Right cardiac atrium (tissue), 5 donors: ENCODE results near the gene CACNG7. TPM values are rescaled to one million over a fixed set of nuclear protein-coding genes. Genes with fewer than 3 reads are reported as not detected.

Source experiments
- ATAC-seq, 2 donors: fragments of 200-7000 bp; cut with Tn5 transposase; one replicate each; pipeline versions ENCODE4 v1.8.0 to v1.9.1; 2020; ENCODE audit warnings: moderate library complexity in 2 of 2, mild to moderate bottlenecking in 1 of 2
- DNase-seq, 3 donors: peaks; one replicate each; pipeline ENCODE4 v3.0.0-alpha.2; 2020
- H3K27ac ChIP-seq: one replicate; pipeline ENCODE4 v1.5.1; 2013; ENCODE audit warnings: mild to moderate bottlenecking, low read length, control low read depth, moderate library complexity
- H3K27me3 ChIP-seq: one replicate; pipeline ENCODE4 v1.6.1; 2013; ENCODE audit not compliant: control insufficient read depth, insufficient read depth
- H3K4me1 ChIP-seq: one replicate; pipeline ENCODE4 v1.6.1; 2013; ENCODE audit warnings: low read length; ENCODE audit not compliant: control insufficient read depth, insufficient read depth
- H3K4me3 ChIP-seq: one replicate; pipeline ENCODE4 v1.5.1; 2013; ENCODE audit warnings: low read length, control low read depth
- H3K9me3 ChIP-seq: one replicate; pipeline ENCODE4 v1.6.1; 2013; ENCODE audit warnings: low read length; ENCODE audit not compliant: control insufficient read depth
- WGBS: extraction: QIAGEN DNeasy Blood & Tissue Kit; methylation state at CpG from one replicate; pipeline ENCODE4 v1.1.7; 2013; 5-methylcytosine and 5-hydroxymethylcytosine counted together
- intact Hi-C, 4 donors: fragments of 100-400 bp; cut with DNase I; formaldehyde crosslinking; loops; one replicate each; pipeline versions ENCODE4 v1.11.0 to v1.14.0; 2022 to 2023
- polyA plus RNA-seq: library from polyadenylated mRNA; stranded (reverse); fragments of 200-250 nt; gene quantifications from one replicate; pipeline ENCODE4 v1.2.3, GENCODE V29; 2013
- total RNA-seq, 4 donors: library from RNA; stranded (reverse); fragmentation: NEBNext Ultra II Directional; extraction: Animal tissue kit (Norgen Biotek cat#: 25700); gene quantifications; one replicate each; pipeline ENCODE4 v1.2.1, GENCODE V29; 2021
- donor health status: healthy with polysubstance abuse.
- donor health status: DM: no; HTN: yes; CAD: no.
- donor health status: DM: no; HTN: no; CAD: no.
- donor health status: DM: no; HTN: yes; CAD: no; lungs with severe emphysema.
- donor health status: DM: yes; HTN: yes; CAD: no.

The CACNG7 gene
- total and polyA plus RNA-seq, 5 donors = 0.05 TPM; not detected in 4

- WGBS = 36% methylated on average over 6 of the region's 6 CpGs
- intact Hi-C loops = no loop called here
- H3K27me3 ChIP-seq = no peaks in the 10 kb centered on the region
Measured at GRCh38 chr19:53880711-53881481, 28.2 kb upstream of the CACNG7 start.

GRCh38 chr19:53881482-53882390, 27.3 kb upstream of the CACNG7 start, which contains the start of gene PRKCG:
TSS of gene PRKCG (plus strand) at chr19:53882197. CDS start at chr19:53882495, 298 bp downstream.
- 2% methylated on average over 49 of the region's 49 CpGs for WGBS
- DNase-seq = peak; percentile 53 to 74 (median 72)

More at GRCh38 chr19:53880711-53881481, 28.2 kb upstream of the CACNG7 start:
- ATAC-seq (no peak), DNase-seq (no peak)
- H3K27ac ChIP-seq = no peak overlapping the region
- peak overlapping the region; percentile 63 for H3K4me3 ChIP-seq
- no peaks in the 10 kb centered on the region for H3K9me3 ChIP-seq
- H3K4me1 ChIP-seq = peaks cover 4% of the 10 kb centered on the region

GRCh38 chr19:53882391-53883050, 26.6 kb upstream of the CACNG7 start:
- 4% methylated on average over 18 of the region's 18 CpGs for WGBS
- H3K4me3 ChIP-seq = peak overlapping the region; percentile 63
- no peak overlapping the region for H3K27ac ChIP-seq
- H3K4me1 ChIP-seq = peaks cover 4% of the 10 kb centered on the region
- ATAC-seq = no peak
- DNase-seq = no peak
- intact Hi-C loops = no loop called here
- H3K9me3 ChIP-seq = no peaks in the 10 kb centered on the region
- no peaks in the 10 kb centered on the region for H3K27me3 ChIP-seq

More at GRCh38 chr19:53881482-53882390, 27.3 kb upstream of the CACNG7 start, which contains the start of gene PRKCG:
- intact Hi-C loops = no loop called here
- Histone ChIP-seq H3K4me3 (peak within 1 kb of the TSS; percentile 63), H3K27ac (no peak within 1 kb of the TSS), H3K9me3 (no peaks in the 10 kb centered on the region), H3K27me3 (no peaks in the 10 kb centered on the region), H3K4me1 (peaks cover 4% of the 10 kb centered on the region)
- ATAC-seq = peak in 1 of 2 donors; percentile 12

GRCh38 chr19:53883231-53883661, 25.8 kb upstream of the CACNG7 start:
- H3K27me3 ChIP-seq = no peaks in the 10 kb centered on the region
- intact Hi-C loops = no loop called here
- WGBS = 1% methylated on average over 19 of the region's 19 CpGs

GRCh38 chr19:53883741-53884140, 25.3 kb upstream of the CACNG7 start:
- ATAC-seq (no peak), DNase-seq (no peak)
- Histone ChIP-seq H3K4me3 (no peak overlapping the region), H3K27ac (no peak overlapping the region), H3K27me3 (no peaks in the 10 kb centered on the region), H3K9me3 (no peaks in the 10 kb centered on the region), H3K4me1 (peaks cover 4% of the 10 kb centered on the region)
- intact Hi-C loops = no loop called here
- 14% methylated on average over 11 of the region's 11 CpGs for WGBS

More at GRCh38 chr19:53883231-53883661, 25.8 kb upstream of the CACNG7 start:
- H3K9me3 ChIP-seq = no peaks in the 10 kb centered on the region
- H3K4me1 ChIP-seq = peaks cover 4% of the 10 kb centered on the region
- H3K4me3 ChIP-seq = no peak overlapping the region
- ATAC-seq = no peak
- DNase-seq = no peak
- H3K27ac ChIP-seq = no peak overlapping the region

- no peak overlapping the region for H3K27ac ChIP-seq
- no peak overlapping the region for H3K4me3 ChIP-seq
- WGBS = 25% methylated on average over 12 of the region's 12 CpGs
- H3K27me3 ChIP-seq = no peaks in the 10 kb centered on the region
- no peak for DNase-seq
- ATAC-seq = no peak
- no peaks in the 10 kb centered on the region for H3K9me3 ChIP-seq
- H3K4me1 ChIP-seq = peaks cover 4% of the 10 kb centered on the region
- intact Hi-C loops = no loop called here
Measured at GRCh38 chr19:53884256-53884655, 24.8 kb upstream of the CACNG7 start.

GRCh38 chr19:53885036-53885435, 24.0 kb upstream of the CACNG7 start:
- no peaks in the 10 kb centered on the region for H3K27me3 ChIP-seq
- no peak overlapping the region for H3K4me3 ChIP-seq
- H3K27ac ChIP-seq = no peak overlapping the region
- ATAC-seq (no peak), DNase-seq (peak in 1 of 3 donors; percentile 1)
- no peaks in the 10 kb centered on the region for H3K9me3 ChIP-seq
- H3K4me1 ChIP-seq = peaks cover 4% of the 10 kb centered on the region
- 91% methylated on average over 10 of the region's 10 CpGs for WGBS
- intact Hi-C loops = no loop called here

- Histone ChIP-seq H3K4me1 (no peaks in the 10 kb centered on the region), H3K4me3 (no peak overlapping the region), H3K27me3 (no peaks in the 10 kb centered on the region), H3K9me3 (no peaks in the 10 kb centered on the region), H3K27ac (no peak overlapping the region)
- peak in 1 of 2 donors; percentile 14 for ATAC-seq
- intact Hi-C loops = no loop called here
- 68% methylated on average over 23 of the region's 23 CpGs for WGBS
- DNase-seq = peak in 1 of 3 donors; percentile 42
Measured at GRCh38 chr19:53892301-53892980, 16.6 kb upstream of the CACNG7 start.

- no peak overlapping the region for H3K27ac ChIP-seq
- H3K4me3 ChIP-seq = no peak overlapping the region
- peak in 1 of 3 donors; percentile 9 for DNase-seq
- ATAC-seq = no peak
- H3K4me1 ChIP-seq = no peaks in the 10 kb centered on the region
- no peaks in the 10 kb centered on the region for H3K9me3 ChIP-seq
- H3K27me3 ChIP-seq = no peaks in the 10 kb centered on the region
- WGBS = 52% methylated on average over 8 of the region's 8 CpGs
- intact Hi-C loops = no loop called here
Measured at GRCh38 chr19:53892981-53893325, 16.1 kb upstream of the CACNG7 start.

- WGBS = 73% methylated on average over 9 of the region's 9 CpGs
- DNase-seq (peak in 1 of 3 donors; percentile 4), ATAC-seq (no peak)
- Histone ChIP-seq H3K9me3 (no peaks in the 10 kb centered on the region), H3K4me1 (no peaks in the 10 kb centered on the region), H3K27ac (no peak overlapping the region), H3K4me3 (no peak overlapping the region), H3K27me3 (no peaks in the 10 kb centered on the region)
- intact Hi-C loops = no loop called here
Measured at GRCh38 chr19:53894707-53895106, 14.4 kb upstream of the CACNG7 start.
